Hematopoietic multipotent progenitor cell treated with erythropoietin and hydrocortisone succinate and interleukin-3 and kit ligand, for 6 days (in vitro differentiated cells): ENCODE results near the gene MOB3B.

ENCODE experiments used
- DNase-seq: peaks from one replicate; pipeline ENCODE4 v3.0.0-alpha.2; 2015

The MOB3B gene

GRCh38 chr9:27333241-27334052, 196.2 kb downstream of the MOB3B start:
- DNase-seq, result peak; percentile 83

- DNase-seq, result no peak
These were observed 198.2 kb downstream of the MOB3B start for GRCh38 chr9:27331393-27331792.

GRCh38 chr9:27329291-27329690, 200.3 kb downstream of the MOB3B start:
- no peak for DNase-seq

GRCh38 chr9:27328483-27328882, 201.1 kb downstream of the MOB3B start:
- DNase-seq, result no peak

- no peak for DNase-seq
These were observed 218.4 kb downstream of the MOB3B start for GRCh38 chr9:27311184-27311583.

- no peak for DNase-seq
These were observed 219.0 kb downstream of the MOB3B start for GRCh38 chr9:27310582-27310981.

- DNase-seq, result no peak
These were observed 220.8 kb downstream of the MOB3B start for GRCh38 chr9:27308691-27309390.

DNA sequence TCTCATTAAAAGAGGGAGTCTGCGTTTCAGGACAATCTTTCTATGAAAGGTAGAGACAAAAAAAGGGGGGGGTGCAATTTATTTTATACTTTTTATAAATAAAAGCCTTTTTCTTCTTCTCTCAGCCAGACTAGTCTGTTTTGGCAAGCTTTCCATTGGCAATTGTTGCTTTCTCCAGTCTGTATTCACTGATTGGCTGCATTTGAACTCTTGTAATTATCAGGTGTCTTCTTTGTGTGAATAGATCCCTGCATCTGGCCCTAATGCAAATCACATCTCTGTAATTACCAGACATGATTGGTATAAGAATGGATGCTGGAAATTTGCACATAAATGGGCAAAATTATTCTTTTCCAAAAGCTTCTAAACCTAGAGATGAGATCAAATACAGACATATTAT, 225.1 kb downstream of the MOB3B start:
- DNase-seq, result no peak

DNA sequence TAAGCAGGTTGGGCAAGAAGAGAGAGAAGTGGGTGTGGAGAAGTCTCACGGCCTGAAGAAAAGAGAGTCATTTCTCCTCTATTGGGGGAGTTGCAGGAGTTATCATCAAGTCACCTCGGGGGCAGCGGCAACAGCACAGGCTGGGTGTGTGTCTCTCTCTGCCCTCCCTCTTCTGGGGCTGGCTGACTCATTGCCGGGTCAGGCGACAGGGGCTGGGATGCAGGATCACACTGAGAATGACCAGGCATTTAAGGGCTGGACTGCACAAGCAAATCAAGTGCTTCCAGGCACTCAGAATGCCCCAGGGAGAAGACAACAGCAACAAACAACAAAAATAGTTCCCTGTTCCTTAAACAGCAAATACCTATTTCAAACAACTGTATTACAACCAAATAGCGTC, 226.4 kb downstream of the MOB3B start:
- DNase-seq, result no peak

- DNase-seq, result no peak
These were observed 232.6 kb downstream of the MOB3B start, which contains the start of gene EQTN for GRCh38 chr9:27297050-27297449. TSS of gene EQTN (minus strand) at chr9:27297150. CDS start at chr9:27297055, 95 bp downstream.

GRCh38 chr9:27293996-27294395, 235.6 kb downstream of the MOB3B start:
- no peak for DNase-seq

GRCh38 chr9:27292659-27293405, 236.8 kb downstream of the MOB3B start:
- no peak for DNase-seq

DNA sequence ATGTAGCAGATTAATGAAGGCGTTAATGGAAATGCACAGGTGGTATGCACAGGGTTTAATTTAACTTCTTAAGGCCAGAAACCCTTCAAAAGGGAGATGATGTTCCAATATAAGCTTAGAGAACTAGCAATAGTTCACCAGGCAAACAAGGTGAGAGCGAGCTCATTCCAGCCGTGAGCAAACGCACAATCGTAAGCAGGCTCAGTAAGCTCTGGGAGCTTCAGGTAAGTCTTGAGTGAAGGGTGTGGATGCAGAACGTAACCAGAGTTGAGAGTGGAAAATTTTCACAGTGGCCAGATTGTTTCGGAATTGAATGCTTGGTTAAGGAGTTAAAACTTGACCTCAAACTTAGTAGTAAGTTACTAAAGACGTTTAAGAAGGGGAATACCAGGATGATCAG, 238.3 kb downstream of the MOB3B start:
- no peak for DNase-seq

DNA sequence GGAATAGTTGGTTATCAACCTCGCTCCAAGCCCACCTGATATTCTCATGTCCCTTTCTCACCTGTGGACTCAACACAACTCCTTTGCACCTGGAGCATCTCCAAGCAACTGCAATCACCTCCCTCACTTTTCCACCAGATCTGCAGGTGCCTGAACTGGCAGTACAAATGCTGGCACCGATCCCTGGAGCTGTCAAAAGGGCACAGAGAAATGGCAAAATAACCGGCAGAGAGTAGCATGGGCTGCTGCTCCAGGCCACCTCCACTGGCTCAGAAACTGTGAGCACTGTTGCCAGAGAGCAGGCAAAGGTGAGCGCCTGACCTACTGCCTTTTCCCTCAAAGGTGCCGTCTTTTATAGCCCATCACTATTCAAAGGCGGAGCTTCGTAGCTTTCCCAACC, 247.3 kb downstream of the MOB3B start:
- DNase-seq, result no peak

DNA sequence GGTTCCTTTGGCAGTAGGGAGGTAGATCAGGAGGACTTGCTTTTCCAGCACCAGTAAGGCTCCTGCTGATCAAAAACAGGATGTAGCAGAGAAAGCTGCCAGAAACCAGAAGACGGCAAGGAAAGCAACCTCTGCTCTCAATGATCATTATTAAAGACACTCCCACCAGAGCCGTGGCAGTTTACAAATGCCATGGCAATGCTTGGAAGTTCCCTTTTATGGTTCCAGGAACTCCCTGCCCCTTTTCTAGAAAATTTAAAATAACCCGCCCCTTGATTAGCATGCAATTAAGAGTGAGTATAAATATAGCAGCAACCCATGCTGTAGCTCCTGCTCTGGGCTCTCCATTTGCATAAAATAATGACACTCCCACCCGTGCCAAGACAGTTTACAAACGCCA, 248.8 kb downstream of the MOB3B start:
- peak; percentile 62 for DNase-seq

DNA sequence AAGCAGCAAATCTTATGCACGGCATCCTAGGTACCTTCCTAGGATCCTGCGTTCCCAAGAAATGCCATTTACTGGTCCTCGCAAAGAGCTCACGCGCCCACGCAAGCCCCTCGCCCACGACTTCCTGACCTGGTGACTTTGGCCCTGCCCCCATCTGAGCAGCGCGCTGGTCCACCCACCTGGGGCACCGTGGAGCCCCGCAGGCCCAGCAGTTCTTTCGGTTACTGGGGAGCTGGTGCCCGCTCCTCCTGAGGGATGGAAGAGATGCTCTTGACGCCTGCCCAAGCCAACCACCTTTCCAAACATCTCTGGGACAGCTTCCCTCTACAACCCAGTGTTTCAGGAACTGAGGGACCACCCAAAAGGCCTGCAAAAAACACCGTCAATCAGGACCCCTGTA, 249.4 kb downstream of the MOB3B start:
- DNase-seq, result no peak

DNA sequence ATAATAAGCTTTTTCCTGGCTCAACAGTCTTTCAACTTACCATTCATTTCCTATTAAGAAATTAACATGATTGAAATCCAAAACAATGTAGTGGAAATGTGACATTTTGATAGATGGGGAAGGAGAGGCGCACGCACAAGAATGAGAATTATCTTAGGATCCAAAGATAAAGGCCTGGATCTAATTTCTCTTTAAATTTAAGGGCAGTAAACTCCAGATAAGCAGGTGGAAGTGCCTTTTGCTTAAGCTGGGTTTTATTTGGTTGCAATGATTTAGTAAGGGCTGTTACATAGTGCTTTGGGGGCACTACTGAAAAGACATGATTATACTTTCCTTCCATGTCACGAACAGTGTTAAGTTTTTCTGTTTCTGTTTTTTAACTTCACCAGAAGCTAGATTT, 250.0 kb downstream of the MOB3B start:
- no peak for DNase-seq

GRCh38 chr9:27278374-27278773, 251.2 kb downstream of the MOB3B start:
- DNase-seq, result no peak

DNA sequence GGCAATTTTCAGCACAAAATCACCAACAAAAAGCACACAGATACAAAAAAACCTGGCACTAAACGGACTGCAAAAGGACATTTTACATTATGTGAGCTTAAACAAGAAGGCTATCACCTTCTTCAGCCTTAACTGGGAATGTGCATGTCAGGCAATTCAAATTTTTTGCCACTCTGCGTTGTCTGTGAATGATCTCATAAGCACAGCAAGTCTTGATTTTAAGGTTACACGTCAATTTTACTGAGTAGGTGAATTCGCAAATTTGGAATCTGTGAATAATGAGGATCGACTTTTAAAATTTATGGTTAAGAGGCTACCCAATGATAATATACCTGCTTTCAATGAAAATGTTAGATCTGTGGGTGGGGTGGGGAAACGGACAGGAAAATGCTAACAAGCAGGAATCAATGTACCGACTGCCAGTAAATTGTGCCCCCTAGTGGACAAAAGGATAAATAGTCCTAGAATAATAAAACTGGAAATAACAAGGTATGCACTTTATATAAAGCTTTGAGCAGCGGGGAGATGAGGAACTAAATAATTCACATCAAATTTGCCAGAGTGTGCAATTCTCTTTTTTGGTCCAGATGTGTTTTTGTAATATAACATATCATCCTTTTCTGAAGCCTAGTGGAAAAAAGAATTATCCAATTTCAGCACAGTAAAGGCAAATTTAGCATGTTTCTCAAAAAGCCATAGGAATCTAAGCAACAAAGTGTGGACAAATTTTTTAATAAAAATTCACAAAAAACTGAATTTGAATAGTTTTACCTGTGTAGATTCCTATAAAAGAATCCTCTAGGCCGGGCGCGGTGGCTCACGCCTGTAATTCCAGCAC, 253.2 kb downstream of the MOB3B start:
- peak; percentile 87 for DNase-seq
